ENCODE data around the gene CES1.
"Not testable (repeated sequence)": the region's sequence is repeated elsewhere in the genome, so short reads cannot be mapped to it uniquely, and the experiment has no call there.

The CES1 gene

DNA sequence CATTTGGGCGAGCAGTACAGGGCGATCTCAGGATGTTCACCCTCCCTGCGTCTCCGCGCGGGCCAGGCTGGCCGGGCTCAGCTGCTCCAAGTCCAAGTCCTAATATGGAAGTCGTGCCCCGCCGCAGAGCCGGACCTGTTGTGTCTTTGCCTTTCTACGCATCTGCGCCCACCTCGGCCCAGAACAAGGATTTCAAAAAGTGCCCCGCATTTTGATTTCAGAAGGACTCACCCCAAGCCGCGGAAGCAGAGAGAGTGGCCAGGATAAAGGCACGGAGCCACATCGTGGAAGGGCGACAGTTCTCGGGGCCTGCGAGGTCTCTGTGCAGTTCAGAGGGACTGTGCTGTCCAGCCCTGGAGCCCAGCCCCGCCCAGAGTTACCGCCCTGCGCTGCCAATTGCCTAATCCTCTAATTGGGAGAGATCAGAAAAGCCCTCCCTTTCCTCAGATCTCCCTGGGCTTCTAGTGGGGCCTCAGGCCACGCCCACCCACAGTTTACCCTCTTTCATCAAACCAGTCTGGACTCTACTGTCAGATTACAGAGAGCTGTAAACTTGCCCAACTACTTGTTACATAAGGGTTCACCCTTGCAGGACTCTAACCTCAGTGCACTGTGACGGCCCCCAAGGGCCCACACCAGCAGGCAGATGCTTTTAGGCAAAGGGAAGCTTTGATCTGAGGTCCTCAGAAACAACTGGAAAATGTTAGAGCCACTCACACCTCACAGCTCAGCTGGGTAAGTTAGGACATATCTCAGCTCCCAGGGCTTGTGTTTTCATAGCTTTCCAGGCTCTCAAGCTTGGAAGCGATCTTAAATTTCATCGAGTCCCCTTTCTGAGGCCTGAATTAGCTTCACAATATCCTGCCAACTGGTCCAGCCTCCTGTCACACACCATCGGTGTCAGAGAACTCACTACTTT is at the start of gene CES1:
CES1 (minus strand) TSS at position 324 of the 919 bp plus-strand sequence; CDS start at position 283, 41 bp downstream.
- peak; percentile 11 for DNase-seq

DNA sequence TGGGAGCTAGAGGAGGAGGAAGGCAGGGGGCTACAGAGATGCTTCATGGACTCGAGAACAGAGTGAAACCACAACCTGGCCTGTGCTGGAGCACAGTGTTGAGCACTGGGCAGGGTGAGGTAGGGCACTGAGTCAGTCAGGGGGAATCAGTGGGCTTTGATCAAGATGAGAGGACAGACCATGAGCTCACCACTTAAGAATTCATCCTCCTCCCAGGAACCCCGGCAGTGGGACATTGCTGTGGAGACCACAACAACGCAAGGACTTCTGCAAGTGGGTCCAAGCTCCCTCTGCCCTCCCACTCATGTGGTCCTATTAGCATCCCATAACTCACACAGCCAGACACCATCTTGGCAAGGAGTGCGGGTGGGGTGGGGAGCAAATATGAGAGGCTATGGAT is 44.0 kb upstream of the CES1 start:
- no peak for DNase-seq

DNA sequence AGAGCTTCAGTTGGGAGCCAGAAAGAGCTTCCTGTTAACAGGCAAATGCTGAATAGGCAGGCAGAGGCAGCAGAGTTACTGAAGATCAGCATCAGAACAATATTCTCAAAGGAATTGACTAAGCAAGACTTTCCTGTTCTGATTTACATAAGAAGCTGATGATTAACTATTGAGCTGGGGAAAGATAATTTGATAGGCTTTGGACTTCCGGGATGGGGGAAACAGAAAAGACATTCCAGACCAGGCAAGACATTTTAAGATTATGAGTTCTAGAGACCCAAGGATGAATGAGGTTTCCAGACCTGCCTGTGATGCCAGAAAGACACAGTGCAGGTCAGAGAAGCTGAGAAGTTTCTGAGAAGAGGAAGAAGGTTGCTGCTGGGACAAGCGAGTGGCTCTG is 42.4 kb upstream of the CES1 start, which contains the start of gene CES5A:
CES5A (minus strand) TSS at position 101 of the 400 bp plus-strand sequence. CDS start 152 bp downstream, outside the sequence.
- no peak for DNase-seq

DNA sequence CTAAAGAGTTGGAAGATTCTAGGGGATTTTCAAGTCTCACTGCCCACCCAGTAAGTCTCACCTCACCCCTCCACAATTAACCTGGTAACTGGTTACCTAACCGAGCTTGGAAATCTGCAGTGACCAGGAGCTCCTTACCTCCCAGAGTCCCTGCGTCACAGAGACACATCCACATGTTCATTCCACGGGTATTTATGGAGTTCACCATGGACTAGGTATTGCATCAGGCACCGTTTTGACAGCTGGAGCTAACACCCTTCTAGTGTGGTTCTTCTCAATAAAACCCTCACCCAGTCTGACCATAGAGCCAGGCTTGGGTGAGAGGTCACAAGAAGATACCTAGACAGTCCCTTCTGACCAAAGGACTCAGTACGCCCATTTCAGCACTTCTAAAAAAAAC is 40.2 kb upstream of the CES1 start:
- DNase-seq, result no peak

DNA sequence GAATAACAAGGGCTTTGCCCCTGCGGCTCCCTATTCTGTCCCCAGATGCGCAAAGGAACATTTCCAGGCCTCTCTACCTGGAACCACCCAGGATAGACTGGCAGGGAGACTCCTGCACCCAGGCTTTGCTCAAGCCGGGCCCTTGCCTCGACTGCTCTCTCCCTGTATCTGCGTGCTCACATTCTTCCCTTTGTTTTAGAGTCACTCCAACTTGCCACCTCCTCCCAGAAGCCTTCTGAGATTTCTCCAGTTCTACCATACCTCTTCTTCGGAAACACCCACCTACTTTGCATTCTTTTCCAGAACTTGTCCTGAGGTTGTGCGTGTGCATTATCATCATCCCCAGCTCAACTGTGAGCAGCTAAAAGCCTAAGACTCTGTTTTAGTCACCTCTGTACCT is 39.2 kb upstream of the CES1 start:
- no peak for DNase-seq

DNA sequence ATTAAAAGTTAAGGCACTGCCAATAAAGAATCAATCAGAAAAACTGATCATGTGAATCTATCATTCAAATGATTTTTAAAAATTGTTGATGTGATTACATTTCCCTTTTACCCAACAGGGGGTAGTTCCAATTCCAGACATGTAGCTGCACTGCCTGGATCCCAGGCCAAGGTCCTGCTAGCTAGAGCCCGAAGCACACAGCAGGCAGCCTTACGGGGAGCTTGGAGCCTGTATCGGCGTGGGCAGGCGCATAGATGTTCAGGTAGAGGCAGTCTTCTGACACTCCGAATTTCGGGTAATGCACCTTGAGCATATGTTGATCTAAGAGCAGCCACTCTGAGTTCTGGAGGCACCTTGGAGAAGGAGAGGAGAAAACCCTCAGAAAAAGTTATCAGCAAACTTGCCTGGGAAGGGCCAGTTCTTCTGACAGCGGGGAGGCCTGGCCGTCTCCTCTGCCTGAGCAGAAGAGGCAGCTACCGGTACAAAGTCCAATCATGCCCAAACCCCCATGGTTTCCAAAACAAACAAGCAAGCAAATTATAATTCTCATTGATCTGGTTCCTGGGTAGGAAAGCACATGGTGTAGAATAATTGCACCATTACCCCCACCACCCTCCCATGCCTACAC is 38.6 kb upstream of the CES1 start:
- no peak for DNase-seq

DNA sequence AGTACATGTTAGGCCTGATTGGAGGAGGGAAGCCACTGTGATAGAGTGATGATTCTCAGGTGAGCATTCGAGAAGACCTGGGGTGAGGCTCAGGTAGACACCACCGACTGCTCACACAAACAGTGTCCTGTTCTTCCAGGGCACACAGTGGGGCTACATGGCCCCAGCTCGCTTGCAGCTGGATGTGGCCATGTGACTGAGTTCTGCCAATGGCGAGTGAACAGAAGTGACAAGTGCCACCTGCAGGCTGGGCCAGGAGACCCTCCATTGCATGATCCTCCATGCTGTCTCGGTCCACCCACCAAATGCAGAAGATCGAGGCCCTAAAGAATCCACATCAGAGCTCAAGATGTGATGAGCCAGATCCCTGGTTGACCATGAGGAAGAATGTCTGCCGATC is 36.1 kb upstream of the CES1 start:
- no peak for DNase-seq

DNA sequence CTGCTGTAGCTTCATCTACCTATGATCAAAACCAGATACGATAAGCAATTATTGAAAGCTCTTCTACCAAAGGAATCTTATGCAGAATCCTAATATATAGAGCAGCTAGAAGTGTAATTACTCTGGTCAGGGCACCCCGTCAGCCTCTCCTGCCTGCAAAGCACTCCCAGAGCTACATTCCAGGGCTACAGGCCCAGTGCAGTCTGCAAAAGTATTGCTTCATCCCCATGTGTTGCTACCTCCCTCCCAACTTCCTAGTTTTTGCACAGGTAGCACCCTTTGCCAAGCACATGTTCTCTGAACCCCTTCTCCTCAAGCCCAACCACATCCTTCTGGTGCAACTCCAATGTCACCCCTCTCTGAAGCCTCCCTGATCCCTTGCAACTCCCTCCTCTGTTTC is 35.2 kb upstream of the CES1 start:
- no peak for DNase-seq

DNA sequence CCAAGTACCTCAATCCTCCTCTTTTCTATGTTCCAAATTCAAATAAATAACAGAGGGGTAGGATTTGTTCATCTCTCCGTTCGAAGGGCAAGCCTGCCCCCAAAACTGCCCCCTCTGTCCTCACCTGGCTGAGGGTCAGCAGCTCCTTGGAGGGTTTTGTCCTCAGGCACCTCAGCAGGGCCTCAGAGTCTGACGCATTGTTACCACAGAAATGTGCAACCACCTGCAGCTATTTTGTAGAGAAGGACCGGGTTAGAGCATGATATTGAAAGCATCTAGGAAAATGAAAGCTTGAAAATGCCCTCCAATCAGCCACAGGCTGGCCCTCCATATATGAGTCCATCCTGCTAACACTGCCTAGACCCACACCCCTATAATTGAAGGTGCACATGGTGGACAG is 28.4 kb upstream of the CES1 start:
- DNase-seq, result no peak

DNA sequence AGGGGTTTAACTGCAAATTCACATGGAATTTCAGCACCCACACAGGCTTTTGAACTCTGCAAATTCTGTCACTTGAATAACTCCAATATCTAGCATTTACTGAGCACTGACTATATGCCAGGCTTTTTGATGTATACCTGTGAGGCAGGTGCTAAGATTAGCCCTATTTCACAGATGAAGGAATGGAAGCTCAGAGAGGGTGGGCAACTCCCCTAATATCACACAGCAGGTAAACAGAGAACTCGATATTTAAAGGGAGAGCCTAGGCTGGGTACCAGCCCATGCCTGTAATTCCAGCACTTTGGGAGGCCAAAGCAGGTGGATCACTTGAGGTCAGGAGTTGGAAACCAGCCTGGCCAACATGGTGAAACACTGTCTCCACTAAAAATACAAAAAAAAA is 24.8 kb upstream of the CES1 start:
- not testable (repeated sequence) for DNase-seq

DNA sequence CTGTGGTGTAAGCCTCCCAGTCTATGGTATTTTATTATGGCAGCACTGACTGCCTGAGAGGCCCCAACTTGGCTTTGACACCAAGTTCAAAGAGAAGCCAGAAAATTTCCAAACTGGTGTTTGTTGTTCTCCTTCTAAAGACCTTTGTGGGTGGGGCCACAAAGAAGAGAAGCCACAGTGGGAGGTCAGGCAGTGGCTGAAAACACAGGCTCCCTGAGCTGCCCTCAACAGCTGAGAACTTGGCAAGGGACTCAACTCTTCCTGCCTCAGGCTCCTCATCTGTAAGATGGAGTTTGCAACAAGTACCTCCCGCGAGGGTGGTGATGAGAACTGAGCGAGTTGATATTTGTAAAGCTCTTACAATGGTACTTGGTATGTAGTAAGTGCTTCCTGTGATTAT is 24.1 kb upstream of the CES1 start:
- no peak for DNase-seq

DNA sequence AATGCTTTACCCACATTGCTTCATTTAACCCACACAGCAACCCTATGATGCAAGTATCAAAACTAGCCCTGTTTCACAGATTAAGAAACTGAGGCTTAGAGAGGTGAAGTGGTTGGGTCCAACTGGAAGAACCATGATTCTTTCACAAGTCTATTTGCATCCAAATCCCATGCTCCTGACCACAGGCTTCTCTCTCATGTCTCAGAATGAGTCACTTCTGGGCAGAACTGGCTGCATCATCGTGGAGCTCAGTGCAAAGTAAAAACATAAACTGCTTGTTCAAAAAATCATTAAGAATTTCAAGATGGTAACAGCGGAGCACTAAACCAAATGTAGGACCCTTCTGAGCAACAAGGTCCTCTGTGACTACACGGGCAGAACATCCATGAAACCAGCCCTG is 20.2 kb upstream of the CES1 start:
- DNase-seq, result no peak

DNA sequence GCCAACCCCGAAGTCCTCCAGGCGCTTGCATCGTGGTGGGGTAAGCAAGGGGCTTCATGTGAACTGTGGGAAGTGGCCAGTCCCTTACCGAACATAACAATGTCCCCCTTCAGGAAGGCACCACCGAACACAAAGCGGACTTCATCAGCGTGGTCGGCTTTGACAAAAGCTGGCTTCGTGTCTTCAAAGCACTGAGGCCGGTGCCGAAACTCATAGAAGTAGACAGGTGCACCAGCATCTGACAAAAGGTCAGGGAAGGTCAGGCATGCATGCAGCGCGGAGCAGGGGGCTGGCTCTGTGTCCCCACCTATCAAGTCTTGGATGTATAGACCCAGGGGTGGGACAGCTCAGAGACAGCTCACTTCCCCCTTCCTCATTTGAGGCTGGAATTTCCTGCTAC is 16.6 kb upstream of the CES1 start:
- DNase-seq, result no peak

DNA sequence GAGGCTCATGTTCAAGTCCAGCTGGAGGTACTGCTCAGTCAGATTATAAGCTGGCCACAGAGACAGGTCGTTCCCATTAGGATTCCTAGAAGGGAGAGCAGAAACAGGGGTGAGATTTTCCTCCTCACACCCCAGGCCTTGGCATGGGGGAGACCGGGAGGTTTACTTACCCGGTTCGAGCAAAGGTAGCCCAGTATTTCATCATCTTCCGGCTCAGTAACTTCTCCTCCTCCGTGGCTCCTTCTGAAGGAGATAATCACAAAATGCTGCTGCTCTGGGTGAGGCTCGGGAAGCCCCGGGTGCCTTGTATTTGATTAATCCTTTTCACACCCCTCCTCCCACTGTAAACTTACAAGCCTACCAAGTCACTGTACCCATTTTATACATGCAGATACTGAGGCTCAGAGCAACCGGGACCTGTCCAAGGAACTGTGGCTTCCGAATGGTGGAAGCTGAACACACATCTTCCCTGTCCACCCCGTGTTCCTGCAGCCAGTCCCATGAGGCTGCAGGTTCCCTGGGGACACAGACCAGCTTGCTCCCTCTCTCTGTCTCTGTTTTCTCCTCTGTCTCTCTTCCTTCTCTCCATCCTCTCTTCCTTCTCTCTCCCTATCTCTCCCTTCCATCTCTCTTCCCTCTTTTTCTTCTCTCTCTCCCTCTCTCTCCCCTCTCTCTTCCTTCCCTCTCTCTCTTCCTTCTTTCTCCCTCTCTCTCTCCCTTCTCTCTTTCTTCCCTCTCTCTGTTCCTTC is 13.9 kb upstream of the CES1 start:
- DNase-seq, result no peak

DNA sequence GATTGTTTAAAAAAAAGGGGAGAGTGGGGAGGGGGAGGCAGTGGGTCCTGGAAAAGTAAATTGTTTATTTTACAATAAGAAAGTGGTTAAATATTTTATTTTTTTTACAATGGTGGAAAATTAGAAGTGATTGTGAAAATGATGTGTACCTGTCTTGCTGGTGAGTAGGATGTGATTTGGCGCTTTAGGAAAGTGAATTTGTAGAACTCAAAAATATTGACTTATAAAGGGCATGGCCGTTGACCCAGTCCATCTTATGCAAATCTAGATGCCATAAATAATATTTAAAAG is 10.2 kb upstream of the CES1 start:
- DNase-seq, result no peak

DNA sequence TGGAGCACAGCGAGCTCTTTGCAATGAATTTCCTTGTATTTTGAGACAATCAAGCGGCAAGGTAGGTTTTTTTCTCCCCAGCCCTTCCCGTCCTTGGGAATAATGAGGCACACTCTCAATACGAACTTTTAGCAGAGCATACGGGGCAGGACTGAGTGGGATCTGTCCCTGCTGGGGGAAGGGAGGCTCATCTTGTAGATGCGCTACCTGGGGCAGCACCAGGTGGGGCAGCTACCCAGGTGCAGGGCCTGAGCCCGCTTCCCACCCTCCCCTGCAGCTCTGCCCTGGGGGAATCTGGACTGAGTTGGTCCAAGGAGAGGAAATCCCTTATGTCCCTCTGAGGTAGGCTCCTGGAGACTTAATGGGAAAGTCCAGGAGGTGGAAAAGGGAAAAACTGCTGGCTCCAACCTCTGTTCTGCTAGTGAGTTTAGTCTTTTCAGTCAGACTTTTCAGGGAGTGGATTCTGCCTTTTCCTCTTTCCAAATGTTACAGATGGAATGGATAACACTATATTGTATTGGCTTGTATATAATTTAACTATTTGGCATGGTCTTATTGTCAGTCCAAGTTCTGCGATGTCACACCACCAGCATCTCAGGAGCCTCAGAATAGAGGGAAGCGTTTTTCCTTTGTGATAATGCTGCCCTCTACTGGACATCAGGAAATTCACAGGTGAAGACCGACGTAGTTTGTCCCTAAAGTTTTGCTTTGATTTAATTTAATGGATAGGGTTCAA is 9.6 kb upstream of the CES1 start:
- DNase-seq, result no peak

DNA sequence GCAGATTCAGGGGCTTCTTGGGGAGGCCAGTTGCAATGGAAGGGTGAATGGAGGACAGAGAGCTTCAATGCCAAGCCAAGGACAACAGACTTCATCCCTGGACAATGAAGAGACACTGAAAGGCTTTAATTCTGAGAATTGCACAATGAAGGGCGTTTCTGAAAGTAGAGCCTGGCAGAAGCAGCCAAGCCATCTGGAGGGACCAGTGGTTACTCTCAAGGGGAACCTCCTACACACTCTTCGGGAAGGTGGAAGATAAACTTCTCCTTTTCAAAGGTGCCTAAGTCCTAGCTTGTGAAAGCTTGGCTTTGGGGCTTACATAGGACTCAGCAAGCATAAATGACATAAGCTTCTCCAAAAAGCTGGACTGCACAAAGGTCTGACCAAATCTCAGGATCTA is 6.2 kb upstream of the CES1 start:
- DNase-seq, result no peak

DNA sequence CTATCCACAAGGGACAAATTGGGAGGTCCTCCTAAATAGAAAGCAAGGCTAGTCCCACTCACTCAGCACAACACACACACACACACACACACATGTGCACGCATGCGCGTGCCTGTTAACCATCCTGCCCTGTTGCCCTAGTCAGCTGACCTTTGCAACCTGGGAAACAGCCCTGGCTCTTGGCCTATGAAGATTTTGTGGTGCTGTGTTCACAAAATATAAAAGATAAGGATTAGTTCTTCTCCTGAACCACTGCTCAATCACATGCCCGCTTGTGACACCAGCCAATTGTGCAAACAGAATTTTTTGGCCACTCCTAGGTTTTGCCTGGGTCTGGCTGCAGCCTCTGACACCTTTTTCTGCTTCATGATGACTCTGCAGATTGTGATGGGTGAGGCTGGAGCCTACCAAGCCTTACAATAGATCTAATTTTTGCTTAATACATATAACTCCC is 3.3 kb upstream of the CES1 start:
- no peak for DNase-seq

DNA sequence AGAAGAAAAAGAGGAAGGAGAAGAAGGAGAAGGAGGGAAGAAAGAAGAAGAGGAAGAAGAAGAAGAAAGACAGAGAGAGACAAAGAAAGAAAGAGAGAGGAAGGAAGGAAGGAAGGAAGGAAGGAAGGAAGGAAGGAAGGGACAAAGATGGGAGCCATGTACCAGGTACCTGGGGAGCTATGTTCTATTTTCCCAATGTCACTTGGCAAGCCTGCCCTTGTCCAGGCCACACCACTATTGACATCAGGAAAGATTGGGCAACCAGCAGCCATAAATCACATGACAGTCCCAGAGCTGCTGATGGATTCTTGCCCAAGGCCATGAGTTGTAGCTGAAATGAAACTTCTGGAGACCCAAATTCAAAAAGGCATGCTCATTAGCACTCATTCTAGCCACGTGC is 2.7 kb upstream of the CES1 start:
- DNase-seq, result no peak

DNA sequence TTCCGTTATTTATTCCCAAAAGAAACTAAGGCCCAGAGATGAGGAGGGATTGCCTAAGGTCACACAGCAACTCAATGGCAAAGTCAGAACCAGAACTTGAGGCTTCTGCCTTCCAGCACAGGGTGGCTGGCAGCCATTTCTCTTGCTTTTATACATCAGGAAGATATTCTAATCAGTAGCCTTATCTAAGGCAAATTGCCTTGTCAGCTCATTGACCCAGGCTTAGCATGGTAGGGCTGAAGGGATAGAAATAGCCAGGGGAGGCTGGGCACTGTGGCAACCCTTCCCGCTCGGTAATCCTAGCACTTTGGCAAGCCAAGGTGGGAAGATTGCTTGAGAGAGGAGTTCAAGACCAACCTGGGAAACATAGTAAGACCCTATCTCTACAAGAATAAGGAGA is 2.3 kb upstream of the CES1 start:
- not testable (repeated sequence) for DNase-seq

DNA sequence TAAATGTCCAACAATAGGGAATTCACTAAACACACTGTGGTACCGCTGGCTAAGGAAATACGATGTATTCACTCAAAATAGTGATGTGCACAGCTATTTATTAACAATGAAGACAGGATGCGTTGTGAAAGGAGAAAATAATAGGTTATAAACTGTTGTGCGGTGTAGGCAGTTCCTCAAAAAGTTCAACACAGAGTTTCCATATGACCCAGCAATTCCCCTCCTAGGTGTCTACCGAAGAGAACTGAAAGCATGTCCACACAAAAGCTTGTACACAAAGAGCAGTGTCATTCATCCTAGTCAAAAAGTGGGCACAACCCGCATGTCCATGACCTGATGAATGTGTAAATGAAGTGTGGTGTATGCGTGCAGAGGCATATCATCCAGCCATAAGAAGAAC is 1.2 kb upstream of the CES1 start:
- no peak for DNase-seq

DNA sequence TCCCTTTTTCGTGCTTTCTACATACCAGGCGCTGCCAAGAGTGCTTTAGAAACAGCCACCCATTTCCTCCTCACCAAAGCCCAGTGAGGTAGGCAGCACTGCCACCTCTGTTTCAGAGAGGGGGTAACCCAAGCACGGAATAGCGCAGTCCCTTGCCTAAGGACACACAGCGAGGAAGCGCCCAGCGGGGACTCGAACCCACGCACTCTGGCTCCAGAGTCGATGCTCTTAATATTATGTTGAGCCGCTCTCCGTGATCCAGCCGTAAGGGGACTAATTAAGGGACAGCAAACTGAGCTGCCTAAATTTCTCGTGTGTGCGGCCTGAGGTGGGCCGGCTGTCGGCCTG is 497 bp downstream of the CES1 start:
- no peak for DNase-seq

DNA sequence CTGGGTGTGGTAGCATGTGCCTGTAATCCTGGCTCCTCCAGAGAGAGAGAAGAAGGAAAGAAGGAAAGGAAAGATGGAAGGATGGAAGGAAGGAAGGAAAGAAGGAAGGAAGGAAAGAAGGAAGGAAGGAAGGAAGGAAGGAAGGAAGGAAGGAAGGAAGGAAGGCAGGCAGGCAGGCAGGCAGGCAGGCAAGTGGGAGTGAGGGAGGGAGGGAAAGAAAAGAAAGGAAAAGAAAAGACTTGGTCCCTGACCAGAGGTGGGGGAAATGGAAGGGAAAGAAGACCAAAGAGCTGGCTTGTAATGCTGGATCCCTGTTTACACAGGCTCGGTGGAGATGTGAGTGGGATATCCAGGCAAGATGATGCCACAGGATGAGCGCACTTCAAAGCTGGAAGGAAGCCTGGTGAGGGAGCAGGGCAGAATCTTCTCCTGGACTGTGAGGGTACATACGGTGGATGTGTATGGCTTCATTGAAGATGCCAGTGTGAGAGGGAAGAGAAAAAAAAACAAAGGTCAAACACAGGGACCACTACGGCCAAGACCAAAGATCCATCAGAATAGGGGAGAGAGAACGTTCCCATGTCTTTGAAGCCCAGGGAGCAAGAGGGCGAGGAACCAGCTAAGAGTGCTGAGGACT is 2.1 kb downstream of the CES1 start:
- DNase-seq, result no peak

All from CD4-positive, alpha-beta T cell treated with Interferon gamma for 1 hour (primary cell).